HepG2 (cell line): Measurements from ENCODE around the gene POLE3. TPM values are rescaled to one million over a fixed set of nuclear protein-coding genes. Genes with fewer than 3 reads are reported as not detected.
A peak's percentile ranks its signal among the peaks of the same experiment; 100 is the strongest.
"Not testable (repeated sequence)": the region's sequence is repeated elsewhere in the genome, so short reads cannot be mapped to it uniquely, and the experiment has no call there.

Source experiments
- ATAC-seq: fragments of 200-7000 bp; cut with Tn5 transposase; 3 replicates; pipeline ENCODE4 v1.9.1; 2020; ENCODE audit warnings: mild to moderate bottlenecking, moderate library complexity
- BruUV-seq: library from RNA; stranded (reverse); fragments of 400-500 nt; replicated peaks from 2 replicates; lab custom pipeline; 2021; lab: Mats Ljungman, UMichigan
- CTCF ChIA-PET: fragments of 300-600 bp; formaldehyde crosslinking; extraction: SDS; loops from one replicate; lab custom pipeline; 2021; ENCODE audit warnings: low total read pairs, inconsistent platforms, low intra/inter-chr PET ratio; lab: Yijun Ruan, JAX
- POLR2A ChIA-PET: fragments of 350-600 bp; sonication (Branson Sonifier 250); formaldehyde crosslinking; loops from one replicate; lab custom pipeline; 2020; ENCODE audit warnings: antibody characterized with exemption, inconsistent platforms; lab: Yijun Ruan, JAX
- DNase-seq: peaks from one replicate; pipeline ENCODE4 v3.0.0-alpha.2; 2015; ENCODE audit warnings: low spot score
- FAIRE-seq: peaks from 3 replicates; lab custom pipeline; 2011; peaks lifted over from hg19 to GRCh38; lab: Jason Lieb, UNC
- H2AFZ ChIP-seq: one replicate; pipeline ENCODE4 v1.6.1; 2011; ENCODE audit warnings: low read length, inconsistent platforms
- H3K27ac ChIP-seq: fragments of 300-600 bp; 3 replicates; pipeline ENCODE4 v1.8.0; 2011; ENCODE audit warnings: mixed run types, mild to moderate bottlenecking, mixed read lengths, low read length, inconsistent platforms; ENCODE audit not compliant: insufficient read depth; ENCODE audit errors: extremely low read length
- H3K27me3 ChIP-seq, 2 experiments: fragments of 200-600 bp in 1 of 2; 2 replicates in 1 of 2; 3 replicates in 1 of 2; pipeline versions ENCODE4 v1.6.0 to v1.8.0; 2011; ENCODE audit warnings: low read length in 2 of 2, mild to moderate bottlenecking in 2 of 2, moderate library complexity in 2 of 2, inconsistent platforms in 1 of 2; ENCODE audit not compliant: insufficient read depth in 2 of 2, control insufficient read depth in 1 of 2
- H3K36me3 ChIP-seq, 2 experiments: fragments of 200-600 bp in 1 of 2; replicated peaks in 1 of 2; 2 replicates in 1 of 2; 3 replicates in 1 of 2; pipeline versions ENCODE4 v1.5.1 to v1.8.0; 2011; ENCODE audit warnings: low read length in 2 of 2, inconsistent platforms in 1 of 2; ENCODE audit not compliant: insufficient read depth in 2 of 2, control insufficient read depth in 1 of 2
- H3K4me1 ChIP-seq: 2 replicates; pipeline ENCODE4 v1.5.1; 2012; ENCODE audit warnings: low read length, inconsistent platforms; ENCODE audit not compliant: insufficient read depth
- H3K4me2 ChIP-seq: 2 replicates; pipeline ENCODE4 v1.6.0; 2011; ENCODE audit warnings: low read depth, low read length, inconsistent platforms
- H3K4me3 ChIP-seq, 3 experiments: fragments of 200-600 bp in 1 of 3; sonication (generic), shearing (Covaris generic) in 1 of 3; replicated peaks in 1 of 3; 2 replicates each; pipeline ENCODE4 v1.5.1; 2011 to 2016; ENCODE audit warnings: low read length in 3 of 3, inconsistent platforms in 2 of 3, low read depth in 2 of 3, mild to moderate bottlenecking in 2 of 3, control low read depth in 1 of 3, mixed read lengths in 1 of 3; ENCODE audit not compliant: insufficient read depth in 1 of 3
- H3K79me2 ChIP-seq: one replicate; pipeline ENCODE4 v1.6.1; 2011; ENCODE audit warnings: low read length, inconsistent platforms; ENCODE audit not compliant: insufficient read depth
- H3K9ac ChIP-seq: 2 replicates; pipeline ENCODE4 v1.6.0; 2011; ENCODE audit warnings: mild to moderate bottlenecking, low read depth, low read length, inconsistent platforms; ENCODE audit not compliant: insufficient read depth
- H3K9me3 ChIP-seq: 2 replicates; pipeline ENCODE4 v1.5.1; 2012; ENCODE audit warnings: mild to moderate bottlenecking, low read length
- H4K20me1 ChIP-seq: 2 replicates; pipeline ENCODE4 v1.6.0; 2011; ENCODE audit warnings: inconsistent platforms, mild to moderate bottlenecking, low read length, moderate library complexity; ENCODE audit not compliant: insufficient read depth
- JDP2 ChIP-seq: sonication (generic); formaldehyde crosslinking; IDR thresholded peaks from 2 replicates; pipeline ENCODE4 v1.8.1; 2022; ENCODE audit warnings: missing genetic modification reagents, borderline replicate concordance
- KDM2A ChIP-seq: sonication (generic); formaldehyde crosslinking; IDR thresholded peaks from 2 replicates; pipeline ENCODE4 v1.4.0; 2020; ENCODE audit warnings: low read depth, missing genetic modification reagents, borderline replicate concordance
- KLF16 ChIP-seq, 2 experiments: sonication (generic) in 1 of 2; formaldehyde crosslinking in 1 of 2; IDR thresholded peaks; 2 replicates each; pipeline versions ENCODE4 v1.6.1 to v1.8.0; 2016 to 2023; ENCODE audit warnings: missing genetic modification reagents in 2 of 2, missing compliant biosample characterization in 1 of 2
- SAP130 ChIP-seq: IDR thresholded peaks from 2 replicates; pipeline ENCODE4 v1.6.1; 2016; ENCODE audit warnings: low read depth
- TARDBP ChIP-seq: sonication (generic); formaldehyde crosslinking; IDR thresholded peaks from 2 replicates; pipeline ENCODE4 v1.8.0; 2022; ENCODE audit warnings: mild to moderate bottlenecking, missing genetic modification reagents
- ZNF383 ChIP-seq: sonication (generic); formaldehyde crosslinking; IDR thresholded peaks from 2 replicates; pipeline ENCODE4 v1.4.0; 2020; ENCODE audit warnings: missing genetic modification reagents, mild to moderate bottlenecking, borderline replicate concordance
- WGBS: methylation state at CpG from one replicate; pipeline ENCODE4 v1.1.6; 2017; ENCODE audit warnings: low lambda C conversion rate; 5-methylcytosine and 5-hydroxymethylcytosine counted together
- in situ Hi-C: cut with HindIII; loops from 2 replicates; pipeline ENCODE4 v1.10.0; 2017; ENCODE audit warnings: low pct_unique_long_range_greater_than_20kb; ENCODE audit not compliant: extremely low pct_ligation_motif_present
- intact Hi-C: fragments of 100-400 bp; cut with micrococcal nuclease; formaldehyde crosslinking; loops from one replicate; pipeline ENCODE4 v1.10.0; 2022; ENCODE audit not compliant: unreplicated experiment
- polyA plus RNA-seq, 8 experiments: library from polyadenylated mRNA; depleted of rRNA in 3 of 8; stranded (reverse) in 7 of 8; unstranded in 1 of 8; fragments of >200 nt; fragmentation: Illumina TruSeq in 4 of 8; extraction: Trizol in 4 of 8; gene quantifications; 2 replicates each; pipeline versions ENCODE4 v1.2.1 to v1.2.3, GENCODE V29; 2011 to 2016; ENCODE audit warnings: low read depth in 4 of 8, missing spikeins in 1 of 8, mixed read lengths in 1 of 8; ENCODE audit not compliant: insufficient read depth in 1 of 8
- total RNA-seq, 5 experiments: library from RNA; depleted of rRNA; stranded (reverse); fragments of >200 nt; fragmentation: Illumina TruSeq; extraction: Trizol; gene quantifications; 2 replicates each; pipeline ENCODE4 v1.2.3, GENCODE V29; 2016; ENCODE audit warnings: low read depth in 1 of 5
- TF ChIP-seq, protein P1 (sequence below): sonication (generic); formaldehyde crosslinking; IDR thresholded peaks from 2 replicates; pipeline ENCODE4 v1.5.0; 2020; ENCODE audit warnings: mild to moderate bottlenecking, low read depth, missing genetic modification reagents, borderline replicate concordance
- TF ChIP-seq, protein P2 (sequence below): sonication (generic); formaldehyde crosslinking; IDR thresholded peaks from 2 replicates; pipeline ENCODE4 v1.5.0; 2020; ENCODE audit warnings: mild to moderate bottlenecking, missing genetic modification reagents, borderline replicate concordance
- TF ChIP-seq, protein P3 (sequence below): IDR thresholded peaks from 2 replicates; pipeline ENCODE4 v1.6.1; 2016; ENCODE audit warnings: mild to moderate bottlenecking

Gene POLE3
- total and polyA plus RNA-seq, 2 of the 13 experiments (the other 11 are each of a cell fraction or from before 2014, with no cell fraction given), result 36.0 to 77.2 TPM

DNA sequence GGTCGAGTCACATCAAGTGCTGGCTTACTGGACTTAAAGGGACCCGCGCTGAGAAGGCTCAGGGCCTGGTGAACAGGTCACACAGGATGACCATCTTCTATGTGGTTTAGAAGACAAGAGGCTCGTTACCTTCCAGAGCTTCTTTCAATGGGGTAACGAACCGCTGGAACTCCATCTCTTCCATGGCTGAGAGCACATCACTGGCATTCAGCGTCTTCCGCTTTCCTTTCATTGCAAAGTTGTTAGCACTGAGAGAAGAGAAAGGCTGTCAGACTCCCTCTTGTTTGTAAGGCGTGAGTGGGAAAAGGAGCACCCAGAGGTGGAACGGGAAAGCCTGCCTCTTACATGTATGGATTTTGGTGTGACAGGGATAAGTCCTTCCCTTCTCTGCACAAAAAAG is 994 bp downstream of the POLE3 start:
- Histone ChIP-seq H3K9ac (peak overlapping the region; percentile 93), H2AFZ (no peak overlapping the region), H3K4me3 (peak overlapping the region; percentile 91 to 98 (median 95)), H4K20me1 (no peaks in the 10 kb centered on the region), H3K36me3 (peaks cover 0 to 19% of the 10 kb centered on the region in 2 experiments; a peak in 3 of 5 replicates), H3K27me3 (no peaks in the 10 kb centered on the region; a peak in 1 of 5 replicates), H3K27ac (peak overlapping the region; percentile 91), H3K79me2 (peaks cover 12% of the 10 kb centered on the region), H3K9me3 (no peaks in the 10 kb centered on the region), H3K4me1 (peaks cover 37% of the 10 kb centered on the region), H3K4me2 (peak overlapping the region; percentile 86)
- in situ Hi-C loops (no loop called here), intact Hi-C loops (loop anchor here (10.0 kb wide), 1 partner anchor 135 kb away; the partner anchor contains the start of genes CDC26 and PRPF4)
- 0 out of 2 replicates have a peak, but pooled peaks have one; percentile 2 for TF ChIP-seq ZNF383
- TF ChIP-seq, protein P1, sequence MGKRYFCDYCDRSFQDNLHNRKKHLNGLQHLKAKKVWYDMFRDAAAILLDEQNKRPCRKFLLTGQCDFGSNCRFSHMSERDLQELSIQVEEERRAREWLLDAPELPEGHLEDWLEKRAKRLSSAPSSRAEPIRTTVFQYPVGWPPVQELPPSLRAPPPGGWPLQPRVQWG (CRISPR knock-in tag), result no peak
- no peak for TF ChIP-seq JDP2 (CRISPR knock-in tag)
- CTCF ChIA-PET, result no interaction called here
- ATAC-seq (no peak), DNase-seq (no peak), FAIRE-seq (no peak)
- WGBS, result 41% methylated on average over 10 of the region's 10 CpGs
- TSS peak; percentile 73 for BruUV-seq
- POLR2A ChIA-PET, result interaction anchor here (0.8 to 3.6 kb wide), 22 partner anchors 9 to 245 kb away, joined by 3 to 50 read pairs (median 4); partner anchors contain the start of genes ALAD, CDC26, FKBP15 and HDHD3

DNA sequence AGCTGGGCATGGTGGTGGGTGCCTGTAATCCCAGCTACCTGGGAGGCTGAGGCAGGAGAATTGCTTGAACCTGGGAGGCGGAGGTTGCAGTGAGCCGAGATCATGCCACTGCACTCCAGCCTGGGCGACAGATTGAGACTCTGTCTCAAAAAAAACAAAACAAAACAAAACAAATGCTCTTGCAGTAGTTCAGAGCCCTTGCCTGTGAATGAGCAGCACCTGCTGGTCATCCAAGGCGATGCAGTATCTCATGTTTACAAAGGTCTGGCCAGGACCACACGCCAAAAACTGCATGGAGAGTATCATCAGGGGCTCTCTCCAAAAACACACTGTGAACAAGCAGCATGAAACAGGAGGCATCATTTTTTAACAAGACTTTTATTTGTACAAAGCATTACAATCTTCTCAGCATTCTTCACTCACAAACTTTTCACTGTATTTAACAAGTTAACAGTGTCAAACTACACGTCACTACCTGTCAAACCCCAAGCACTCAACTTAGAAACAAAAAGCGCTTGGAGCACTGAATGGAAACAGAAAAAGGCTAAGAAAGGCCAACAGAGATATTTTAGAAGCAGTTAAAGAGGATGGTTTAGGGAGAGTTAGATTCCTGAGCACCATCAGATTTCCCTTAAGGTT is 3.5 kb downstream of the POLE3 start:
- peak; percentile 65 for DNase-seq
- ATAC-seq, result peak; percentile 59
- BruUV-seq, H3K27ac ChIP-seq, H4K20me1 ChIP-seq, H3K4me2 ChIP-seq, H3K4me3 ChIP-seq, H3K9me3 ChIP-seq, H2AFZ ChIP-seq, H3K27me3 ChIP-seq, in situ Hi-C loops, H3K9ac ChIP-seq: not testable (repeated sequence)
- Histone ChIP-seq H3K36me3 (peaks cover 0 to 19% of the 10 kb centered on the region in 2 experiments; a peak in 3 of 5 replicates), H3K4me1 (peaks cover 37% of the 10 kb centered on the region), H3K79me2 (peaks cover 12% of the 10 kb centered on the region)
- WGBS, result 47% methylated on average over 7 of the region's 7 CpGs
- intact Hi-C loops, result loop anchor here (1.0 to 10.0 kb wide), 3 partner anchors 52 to 132 kb away; partner anchors contain the start of genes CDC26 and PRPF4
- ChIA-PET POLR2A (interaction anchor here (1.1 to 2.2 kb wide), 2 partner anchors 20 to 243 kb away, joined by 3 to 6 read pairs; no protein-coding TSS in a partner anchor), CTCF (interaction anchor here (0.9 to 4.4 kb wide), 6 partner anchors 44 to 133 kb away, joined by 3 to 28 read pairs (median 6); no protein-coding TSS in a partner anchor)
- peak; percentile 71 for FAIRE-seq
- TF ChIP-seq TARDBP (0 out of 2 replicates have a peak, but pooled peaks have one; percentile 23), KLF16 (CRISPR knock-in tag; IDR thresholded peaks at IDR 0.05) (peak in 1 of 2 experiments; percentile 52; a peak in 1 of 4 replicates), SAP130 (CRISPR knock-in tag) (peak; percentile 33; the same call in 1 of the 2 replicates), KDM2A (CRISPR knock-in tag) (0 out of 2 replicates have a peak, but pooled peaks have one; percentile 45)
- TF ChIP-seq, protein P2, sequence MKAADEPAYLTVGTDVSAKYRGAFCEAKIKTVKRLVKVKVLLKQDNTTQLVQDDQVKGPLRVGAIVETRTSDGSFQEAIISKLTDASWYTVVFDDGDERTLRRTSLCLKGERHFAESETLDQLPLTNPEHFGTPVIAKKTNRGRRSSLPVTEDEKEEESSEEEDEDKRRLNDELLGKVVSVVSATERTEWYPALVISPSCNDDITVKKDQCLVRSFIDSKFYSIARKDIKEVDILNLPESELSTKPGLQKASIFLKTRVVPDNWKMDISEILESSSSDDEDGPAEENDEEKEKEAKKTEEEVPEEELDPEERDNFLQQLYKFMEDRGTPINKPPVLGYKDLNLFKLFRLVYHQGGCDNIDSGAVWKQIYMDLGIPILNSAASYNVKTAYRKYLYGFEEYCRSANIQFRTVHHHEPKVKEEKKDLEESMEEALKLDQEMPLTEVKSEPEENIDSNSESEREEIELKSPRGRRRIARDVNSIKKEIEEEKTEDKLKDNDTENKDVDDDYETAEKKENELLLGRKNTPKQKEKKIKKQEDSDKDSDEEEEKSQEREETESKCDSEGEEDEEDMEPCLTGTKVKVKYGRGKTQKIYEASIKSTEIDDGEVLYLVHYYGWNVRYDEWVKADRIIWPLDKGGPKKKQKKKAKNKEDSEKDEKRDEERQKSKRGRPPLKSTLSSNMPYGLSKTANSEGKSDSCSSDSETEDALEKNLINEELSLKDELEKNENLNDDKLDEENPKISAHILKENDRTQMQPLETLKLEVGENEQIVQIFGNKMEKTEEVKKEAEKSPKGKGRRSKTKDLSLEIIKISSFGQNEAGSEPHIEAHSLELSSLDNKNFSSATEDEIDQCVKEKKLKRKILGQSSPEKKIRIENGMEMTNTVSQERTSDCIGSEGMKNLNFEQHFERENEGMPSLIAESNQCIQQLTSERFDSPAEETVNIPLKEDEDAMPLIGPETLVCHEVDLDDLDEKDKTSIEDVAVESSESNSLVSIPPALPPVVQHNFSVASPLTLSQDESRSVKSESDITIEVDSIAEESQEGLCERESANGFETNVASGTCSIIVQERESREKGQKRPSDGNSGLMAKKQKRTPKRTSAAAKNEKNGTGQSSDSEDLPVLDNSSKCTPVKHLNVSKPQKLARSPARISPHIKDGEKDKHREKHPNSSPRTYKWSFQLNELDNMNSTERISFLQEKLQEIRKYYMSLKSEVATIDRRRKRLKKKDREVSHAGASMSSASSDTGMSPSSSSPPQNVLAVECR (CRISPR knock-in tag), result peak; percentile 31; the same call in 1 of the 2 replicates
- TF ChIP-seq, protein P3, sequence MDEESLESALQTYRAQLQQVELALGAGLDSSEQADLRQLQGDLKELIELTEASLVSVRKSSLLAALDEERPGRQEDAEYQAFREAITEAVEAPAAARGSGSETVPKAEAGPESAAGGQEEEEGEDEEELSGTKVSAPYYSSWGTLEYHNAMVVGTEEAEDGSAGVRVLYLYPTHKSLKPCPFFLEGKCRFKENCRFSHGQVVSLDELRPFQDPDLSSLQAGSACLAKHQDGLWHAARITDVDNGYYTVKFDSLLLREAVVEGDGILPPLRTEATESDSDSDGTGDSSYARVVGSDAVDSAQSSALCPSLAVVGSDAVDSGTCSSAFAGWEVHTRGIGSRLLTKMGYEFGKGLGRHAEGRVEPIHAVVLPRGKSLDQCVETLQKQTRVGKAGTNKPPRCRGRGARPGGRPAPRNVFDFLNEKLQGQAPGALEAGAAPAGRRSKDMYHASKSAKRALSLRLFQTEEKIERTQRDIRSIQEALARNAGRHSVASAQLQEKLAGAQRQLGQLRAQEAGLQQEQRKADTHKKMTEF (CRISPR knock-in tag), result 0 out of 2 replicates have a peak, but pooled peaks have one; percentile 28
